K562 (cell line): ENCODE data around the gene PGGHG. TPM values are rescaled to one million over a fixed set of nuclear protein-coding genes. Genes with fewer than 3 reads are reported as not detected.

ENCODE experiments used
- CEBPG ChIP-seq, 3 experiments: fragments of 200-800 bp in 1 of 3; sonication (Bioruptor generic) in 1 of 3; sonication (generic) in 1 of 3; formaldehyde crosslinking in 1 of 3; IDR thresholded peaks in 2 of 3; conservative IDR thresholded peaks in 1 of 3; 2 replicates each; pipeline versions ENCODE4 v1.6.1 to v1.8.0; 2016 to 2022; ENCODE audit warnings: missing compliant biosample characterization in 2 of 3, missing genetic modification characterization in 2 of 3, mild to moderate bottlenecking in 1 of 3, missing genetic modification reagents in 1 of 3
- FOXA3 ChIP-seq, 2 experiments: fragments of 450-650 bp in 1 of 2; sonication (generic) in 1 of 2; formaldehyde crosslinking; IDR thresholded peaks in 1 of 2; conservative IDR thresholded peaks in 1 of 2; 2 replicates each; pipeline versions ENCODE4 v1.4.0 to v1.8.0; 2020 to 2022; ENCODE audit warnings: mild to moderate bottlenecking in 2 of 2, missing genetic modification reagents in 1 of 2
- GABPA ChIP-seq: fragments of 200-800 bp; sonication (Bioruptor generic); conservative IDR thresholded peaks from 2 replicates; pipeline ENCODE4 v1.6.1; 2016; ENCODE audit warnings: low read depth, missing genetic modification characterization, missing compliant biosample characterization
- IFI16 ChIP-seq: fragments of 250-450 bp; sonication (Bioruptor Pico); IDR thresholded peaks from 2 replicates; pipeline ENCODE4 v2.1.2; 2022; ENCODE audit warnings: mild to moderate bottlenecking, inconsistent platforms
- LEF1 ChIP-seq: fragments of 450-650 bp; IDR thresholded peaks from 2 replicates; pipeline ENCODE4 v1.6.1; 2016; ENCODE audit warnings: mild to moderate bottlenecking
- MECOM ChIP-seq: fragments of 250-450 bp; sonication (Bioruptor Pico); IDR thresholded peaks from 2 replicates; pipeline ENCODE4 v1.8.0; 2022; ENCODE audit warnings: inconsistent platforms
- PTTG1 ChIP-seq: fragments of 450-650 bp; IDR thresholded peaks from 2 replicates; pipeline ENCODE4 v1.6.1; 2016; ENCODE audit warnings: low read depth, mild to moderate bottlenecking, missing genetic modification characterization, missing compliant biosample characterization
- RBFOX2 ChIP-seq: fragments of 200-400 bp; formaldehyde crosslinking; IDR thresholded peaks from 2 replicates; pipeline ENCODE4 v1.6.1; 2017; ENCODE audit warnings: low read depth, mild to moderate bottlenecking, low read length, moderate library complexity
- TAL1 ChIP-seq: fragments of 450-650 bp; IDR thresholded peaks from 2 replicates; pipeline ENCODE4 v1.6.1; 2016; ENCODE audit warnings: mild to moderate bottlenecking
- ZNF140 ChIP-seq: fragments of 250-450 bp; sonication (Bioruptor Pico); IDR thresholded peaks from 2 replicates; pipeline ENCODE4 v1.8.0; 2021; ENCODE audit warnings: moderate library complexity, mild to moderate bottlenecking, inconsistent platforms
- ZNF197 ChIP-seq: fragments of 200-800 bp; sonication (Bioruptor generic); IDR thresholded peaks from 2 replicates; pipeline ENCODE4 v1.6.1; 2016; ENCODE audit warnings: low read depth, missing genetic modification characterization, missing compliant biosample characterization
- ZNF41 ChIP-seq: fragments of 250-450 bp; sonication (Bioruptor Pico); conservative IDR thresholded peaks from 2 replicates; pipeline ENCODE4 v1.4.0; 2020; ENCODE audit warnings: mild to moderate bottlenecking
- ZNF431 ChIP-seq: sonication (generic); formaldehyde crosslinking; IDR thresholded peaks from 2 replicates; pipeline ENCODE4 v1.8.0; 2022; ENCODE audit warnings: mild to moderate bottlenecking, missing genetic modification reagents
- ZNF589 ChIP-seq: fragments of 200-800 bp; sonication (Bioruptor generic); IDR thresholded peaks from 2 replicates; pipeline ENCODE4 v1.6.1; 2016; ENCODE audit warnings: low read depth, missing genetic modification characterization, missing compliant biosample characterization
- polyA plus RNA-seq, 8 experiments: library from polyadenylated mRNA; depleted of rRNA in 4 of 8; stranded (reverse) in 5 of 8; unstranded in 3 of 8; fragments of >200 nt; fragmentation: Nextera tagmentation in 2 of 8; fragmentation: Illumina TruSeq in 1 of 8; extraction: Ambion mirVana in 2 of 8; extraction: Trizol in 1 of 8; gene quantifications; 2 replicates each; pipeline versions ENCODE4 v1.2.1 to v1.2.3, GENCODE V29; 2011 to 2014; ENCODE audit warnings: inconsistent platforms in 1 of 8, missing spikeins in 1 of 8
- total RNA-seq, 7 experiments: library from RNA; depleted of rRNA in 6 of 7; stranded (reverse); fragments of >200 nt in 6 of 7; fragmentation: Illumina TruSeq in 2 of 7; extraction: Trizol in 2 of 7; gene quantifications; 2 replicates each; pipeline versions ENCODE4 v1.2.1 to v1.2.3, GENCODE V29; 2011 to 2021; ENCODE audit warnings: low replicate concordance in 1 of 7
- TF ChIP-seq, protein P1 (sequence below): fragments of 450-650 bp; IDR thresholded peaks from 2 replicates; pipeline ENCODE4 v1.6.1; 2017; ENCODE audit warnings: antibody characterized with exemption
- TF ChIP-seq, protein P2 (sequence below): IDR thresholded peaks from 2 replicates; pipeline ENCODE4 v1.6.1; 2016; ENCODE audit warnings: missing genetic modification characterization, missing compliant biosample characterization
- TF ChIP-seq, protein P3 (sequence below): sonication (generic); formaldehyde crosslinking; IDR thresholded peaks from 2 replicates; pipeline ENCODE4 v1.8.1; 2023; ENCODE audit warnings: mild to moderate bottlenecking, missing genetic modification reagents
- TF ChIP-seq, protein P4 (sequence below): sonication (generic); formaldehyde crosslinking; IDR thresholded peaks from 2 replicates; pipeline ENCODE4 v1.8.0; 2022; ENCODE audit warnings: mild to moderate bottlenecking, missing genetic modification reagents, borderline replicate concordance

Gene PGGHG
- total and polyA plus RNA-seq, 9 of the 15 experiments (the other 6 are each of a cell fraction or from before 2014, with no cell fraction given), result 0.38 to 85.1 (median 18.1) TPM

DNA sequence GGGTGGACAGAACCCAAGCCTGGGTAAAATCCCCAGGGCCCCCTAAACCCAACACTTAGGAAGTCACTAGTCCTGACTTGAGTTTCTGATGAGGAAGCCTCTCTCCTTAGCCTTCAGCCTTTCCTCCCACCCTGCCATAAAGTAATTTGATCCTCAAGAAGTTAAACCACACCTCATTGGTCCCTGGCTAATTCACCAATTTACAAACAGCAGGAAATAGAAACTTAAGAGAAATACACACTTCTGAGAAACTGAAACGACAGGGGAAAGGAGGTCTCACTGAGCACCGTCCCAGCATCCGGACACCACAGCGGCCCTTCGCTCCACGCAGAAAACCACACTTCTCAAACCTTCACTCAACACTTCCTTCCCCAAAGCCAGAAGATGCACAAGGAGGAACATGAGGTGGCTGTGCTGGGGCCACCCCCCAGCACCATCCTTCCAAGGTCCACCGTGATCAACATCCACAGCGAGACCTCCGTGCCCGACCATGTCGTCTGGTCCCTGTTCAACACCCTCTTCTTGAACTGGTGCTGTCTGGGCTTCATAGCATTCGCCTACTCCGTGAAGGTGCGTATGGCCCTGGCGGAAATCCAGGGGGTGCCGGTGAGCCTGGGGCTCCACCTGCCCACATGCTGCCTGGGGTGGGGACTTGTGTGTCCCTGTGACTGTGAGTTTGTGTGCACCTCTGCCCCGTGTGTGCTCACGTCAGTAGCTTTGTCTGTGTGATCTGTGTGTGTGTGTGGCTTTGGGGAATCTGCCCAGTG lies 25.0 kb downstream of the PGGHG start, which contains the start of gene IFITM1 (continued):
- TF ChIP-seq GABPA (tag) (0 out of 2 replicates have a peak, but pooled peaks have one; percentile 47), TAL1 (no peak), IFI16 (CRISPR knock-in tag) (no peak), MECOM (no peak), ZNF589 (CRISPR knock-in tag) (no peak), ZNF41 (CRISPR knock-in tag) (no peak), CEBPG (CRISPR knock-in tag; IDR thresholded peaks at IDR 0.05) (no peak), CEBPG (tag; conservative IDR thresholded peaks at IDR 0.05 in 1 of 2, IDR thresholded peaks at IDR 0.05 in 1 of 2) (no peak), ZNF431 (CRISPR knock-in tag) (no peak), PTTG1 (tag) (no peak), ZNF140 (CRISPR knock-in tag) (no peak), LEF1 (no peak), FOXA3 (CRISPR knock-in tag; conservative IDR thresholded peaks at IDR 0.05 in 1 of 2, IDR thresholded peaks at IDR 0.05 in 1 of 2) (no peak), RBFOX2 (peak; percentile 74), ZNF197 (CRISPR knock-in tag) (no peak)
- TF ChIP-seq, protein P1, sequence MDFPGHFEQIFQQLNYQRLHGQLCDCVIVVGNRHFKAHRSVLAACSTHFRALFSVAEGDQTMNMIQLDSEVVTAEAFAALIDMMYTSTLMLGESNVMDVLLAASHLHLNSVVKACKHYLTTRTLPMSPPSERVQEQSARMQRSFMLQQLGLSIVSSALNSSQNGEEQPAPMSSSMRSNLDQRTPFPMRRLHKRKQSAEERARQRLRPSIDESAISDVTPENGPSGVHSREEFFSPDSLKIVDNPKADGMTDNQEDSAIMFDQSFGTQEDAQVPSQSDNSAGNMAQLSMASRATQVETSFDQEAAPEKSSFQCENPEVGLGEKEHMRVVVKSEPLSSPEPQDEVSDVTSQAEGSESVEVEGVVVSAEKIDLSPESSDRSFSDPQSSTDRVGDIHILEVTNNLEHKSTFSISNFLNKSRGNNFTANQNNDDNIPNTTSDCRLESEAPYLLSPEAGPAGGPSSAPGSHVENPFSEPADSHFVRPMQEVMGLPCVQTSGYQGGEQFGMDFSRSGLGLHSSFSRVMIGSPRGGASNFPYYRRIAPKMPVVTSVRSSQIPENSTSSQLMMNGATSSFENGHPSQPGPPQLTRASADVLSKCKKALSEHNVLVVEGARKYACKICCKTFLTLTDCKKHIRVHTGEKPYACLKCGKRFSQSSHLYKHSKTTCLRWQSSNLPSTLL, result no peak
- TF ChIP-seq, protein P2, sequence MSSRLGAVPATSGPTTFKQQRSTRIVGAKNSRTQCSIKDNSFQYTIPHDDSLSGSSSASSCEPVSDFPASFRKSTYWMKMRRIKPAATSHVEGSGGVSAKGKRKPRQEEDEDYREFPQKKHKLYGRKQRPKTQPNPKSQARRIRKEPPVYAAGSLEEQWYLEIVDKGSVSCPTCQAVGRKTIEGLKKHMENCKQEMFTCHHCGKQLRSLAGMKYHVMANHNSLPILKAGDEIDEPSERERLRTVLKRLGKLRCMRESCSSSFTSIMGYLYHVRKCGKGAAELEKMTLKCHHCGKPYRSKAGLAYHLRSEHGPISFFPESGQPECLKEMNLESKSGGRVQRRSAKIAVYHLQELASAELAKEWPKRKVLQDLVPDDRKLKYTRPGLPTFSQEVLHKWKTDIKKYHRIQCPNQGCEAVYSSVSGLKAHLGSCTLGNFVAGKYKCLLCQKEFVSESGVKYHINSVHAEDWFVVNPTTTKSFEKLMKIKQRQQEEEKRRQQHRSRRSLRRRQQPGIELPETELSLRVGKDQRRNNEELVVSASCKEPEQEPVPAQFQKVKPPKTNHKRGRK (tag), result no peak
- TF ChIP-seq, protein P3, sequence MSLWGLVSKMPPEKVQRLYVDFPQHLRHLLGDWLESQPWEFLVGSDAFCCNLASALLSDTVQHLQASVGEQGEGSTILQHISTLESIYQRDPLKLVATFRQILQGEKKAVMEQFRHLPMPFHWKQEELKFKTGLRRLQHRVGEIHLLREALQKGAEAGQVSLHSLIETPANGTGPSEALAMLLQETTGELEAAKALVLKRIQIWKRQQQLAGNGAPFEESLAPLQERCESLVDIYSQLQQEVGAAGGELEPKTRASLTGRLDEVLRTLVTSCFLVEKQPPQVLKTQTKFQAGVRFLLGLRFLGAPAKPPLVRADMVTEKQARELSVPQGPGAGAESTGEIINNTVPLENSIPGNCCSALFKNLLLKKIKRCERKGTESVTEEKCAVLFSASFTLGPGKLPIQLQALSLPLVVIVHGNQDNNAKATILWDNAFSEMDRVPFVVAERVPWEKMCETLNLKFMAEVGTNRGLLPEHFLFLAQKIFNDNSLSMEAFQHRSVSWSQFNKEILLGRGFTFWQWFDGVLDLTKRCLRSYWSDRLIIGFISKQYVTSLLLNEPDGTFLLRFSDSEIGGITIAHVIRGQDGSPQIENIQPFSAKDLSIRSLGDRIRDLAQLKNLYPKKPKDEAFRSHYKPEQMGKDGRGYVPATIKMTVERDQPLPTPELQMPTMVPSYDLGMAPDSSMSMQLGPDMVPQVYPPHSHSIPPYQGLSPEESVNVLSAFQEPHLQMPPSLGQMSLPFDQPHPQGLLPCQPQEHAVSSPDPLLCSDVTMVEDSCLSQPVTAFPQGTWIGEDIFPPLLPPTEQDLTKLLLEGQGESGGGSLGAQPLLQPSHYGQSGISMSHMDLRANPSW, result no peak
- TF ChIP-seq, protein P4, sequence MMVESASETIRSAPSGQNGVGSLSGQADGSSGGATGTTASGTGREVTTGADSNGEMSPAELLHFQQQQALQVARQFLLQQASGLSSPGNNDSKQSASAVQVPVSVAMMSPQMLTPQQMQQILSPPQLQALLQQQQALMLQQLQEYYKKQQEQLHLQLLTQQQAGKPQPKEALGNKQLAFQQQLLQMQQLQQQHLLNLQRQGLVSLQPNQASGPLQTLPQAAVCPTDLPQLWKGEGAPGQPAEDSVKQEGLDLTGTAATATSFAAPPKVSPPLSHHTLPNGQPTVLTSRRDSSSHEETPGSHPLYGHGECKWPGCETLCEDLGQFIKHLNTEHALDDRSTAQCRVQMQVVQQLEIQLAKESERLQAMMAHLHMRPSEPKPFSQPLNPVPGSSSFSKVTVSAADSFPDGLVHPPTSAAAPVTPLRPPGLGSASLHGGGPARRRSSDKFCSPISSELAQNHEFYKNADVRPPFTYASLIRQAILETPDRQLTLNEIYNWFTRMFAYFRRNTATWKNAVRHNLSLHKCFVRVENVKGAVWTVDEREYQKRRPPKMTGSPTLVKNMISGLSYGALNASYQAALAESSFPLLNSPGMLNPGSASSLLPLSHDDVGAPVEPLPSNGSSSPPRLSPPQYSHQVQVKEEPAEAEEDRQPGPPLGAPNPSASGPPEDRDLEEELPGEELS (CRISPR knock-in tag), result no peak
